HL-60 (cell line): ENCODE data around the gene ALMS1.

Experiments used
- DNase-seq, 2 experiments: peaks; one replicate each; pipeline ENCODE4 v3.0.0-alpha.2; 2010 to 2020; ENCODE audit warnings: low read depth in 1 of 2, low spot score in 1 of 2
- H3K27ac ChIP-seq: fragments of 250-450 bp; sonication (Bioruptor Pico); replicated peaks from 2 replicates; pipeline ENCODE4 v1.5.1; 2020; ENCODE audit warnings: mild to moderate bottlenecking, moderate library complexity
- H3K27me3 ChIP-seq: fragments of 250-450 bp; sonication (Bioruptor Pico); 2 replicates; pipeline ENCODE4 v1.5.1; 2021; ENCODE audit warnings: mild to moderate bottlenecking, moderate library complexity; ENCODE audit not compliant: insufficient read depth, poor library complexity, severe bottlenecking
- H3K4me3 ChIP-seq: replicated peaks from 2 replicates; pipeline ENCODE4 v1.5.1; 2011; ENCODE audit warnings: mild to moderate bottlenecking, control low read depth, low read length; ENCODE audit not compliant: insufficient read depth
- GABPA ChIP-seq: IDR thresholded peaks from 2 replicates; pipeline ENCODE4 v1.6.1; 2012; ENCODE audit warnings: low read depth
- POLR2AphosphoS5 ChIP-seq: IDR thresholded peaks from 2 replicates; pipeline ENCODE4 v1.6.1; 2012; ENCODE audit warnings: low read depth
- REST ChIP-seq: IDR thresholded peaks from 2 replicates; pipeline ENCODE4 v1.6.1; 2012; ENCODE audit warnings: low read depth; ENCODE audit not compliant: insufficient replicate concordance
- SPI1 ChIP-seq: IDR thresholded peaks from 2 replicates; pipeline ENCODE4 v1.6.1; 2012; ENCODE audit warnings: low read depth, mild to moderate bottlenecking, borderline replicate concordance

The ALMS1 gene

DNA sequence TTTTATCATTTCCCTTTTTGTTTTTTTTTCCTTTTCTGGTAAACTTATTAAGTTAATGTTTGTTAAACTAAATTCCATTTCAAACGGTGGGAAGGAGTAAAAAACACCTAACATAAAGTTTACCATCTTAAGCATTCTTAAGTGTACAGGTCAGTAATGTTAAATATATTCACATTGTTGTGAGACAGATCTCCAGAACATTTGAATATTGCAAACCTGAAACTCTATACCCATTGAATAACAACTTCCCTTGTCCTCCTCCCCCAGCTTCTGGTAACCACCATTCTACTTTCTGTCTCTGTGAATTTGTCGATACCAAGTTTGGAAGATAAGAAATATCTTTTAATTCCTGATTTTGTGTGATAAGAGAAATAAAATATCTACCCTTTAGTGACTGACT is 268.5 kb downstream of the ALMS1 start:
- no peaks in the 10 kb centered on the region for H3K27me3 ChIP-seq
- no peak for DNase-seq
- H3K27ac ChIP-seq = no peak overlapping the region
- H3K4me3 ChIP-seq = no peak overlapping the region
- no peak for TF ChIP-seq SPI1
- no peak for TF ChIP-seq POLR2AphosphoS5
- no peak for TF ChIP-seq GABPA
- no peak for TF ChIP-seq REST
